ENCODE data around the gene PFKFB4. TPM values are rescaled to one million over a fixed set of nuclear protein-coding genes. Genes with fewer than 3 reads are reported as not detected.
A peak's percentile ranks its signal among the peaks of the same experiment; 100 is the strongest.

The PFKFB4 gene
- total and polyA plus RNA-seq, 2 of the 8 experiments (the other 6 are each of a cell fraction or from before 2014, with no cell fraction given): 10.7 to 20.1 TPM

DNA sequence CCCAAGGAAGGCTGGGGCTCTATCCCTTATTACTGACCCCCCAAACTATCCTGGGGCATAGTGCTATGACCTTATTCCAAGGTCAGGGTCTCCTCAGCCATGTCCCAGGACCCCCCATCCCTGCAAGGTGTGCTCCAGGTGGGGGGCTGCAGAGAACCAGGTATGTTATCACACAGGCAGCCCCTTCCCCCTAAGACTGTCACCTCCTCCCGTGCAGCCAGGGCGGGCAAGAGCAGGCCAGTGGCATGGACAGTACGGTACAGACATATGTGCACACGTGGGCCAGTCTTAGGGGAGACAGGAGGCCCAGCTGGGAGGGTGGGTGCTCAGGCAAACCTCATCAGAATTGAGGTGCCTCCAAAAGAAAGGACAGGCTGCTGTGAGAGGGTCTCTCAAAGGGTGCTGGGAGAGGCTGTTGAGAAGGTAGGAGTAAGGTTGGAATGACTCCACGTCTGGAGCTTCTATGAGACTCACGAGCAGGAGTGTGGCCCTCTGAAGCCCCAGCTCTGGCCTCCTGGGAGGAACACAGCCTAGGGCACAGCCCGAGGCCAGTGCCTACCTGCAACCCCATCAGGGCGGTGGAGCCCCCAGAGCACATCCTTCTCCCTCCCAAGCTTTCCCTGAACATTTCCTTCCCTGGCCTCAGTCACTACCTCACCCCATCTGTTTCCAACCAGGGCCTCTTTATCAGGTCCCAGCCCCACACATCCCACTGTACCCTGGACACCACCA is 40.2 kb upstream of the PFKFB4 start:
- Histone ChIP-seq H3K9me3 (ENCODE audit: insufficient read depth in 2 of 2, low read depth in 1 of 2, low read length in 1 of 2) (no peaks in the 10 kb centered on the region), H2BK20ac (ENCODE audit: low read length) (no peak overlapping the region), H3K56ac (replicated peaks; ENCODE audit: insufficient read length, low read depth, low read length) (no peak overlapping the region), H3K27ac (ENCODE audit: low read depth, low read length) (no peak overlapping the region), H2AFZ (ENCODE audit: low read length) (no peak overlapping the region), H3K18ac (ENCODE audit: extremely low read depth, low read length) (no peak overlapping the region; the same call in 1 of the 2 replicates), H3K14ac (ENCODE audit: insufficient read length) (no peak overlapping the region), H4K91ac (replicated peaks; ENCODE audit: insufficient read length, low read length) (no peak overlapping the region), H2AK5ac (ENCODE audit: low read depth, low read length) (no peak overlapping the region; the same call in 1 of the 2 replicates), H3K4me1 (replicated peaks in 1 of 4; ENCODE audit: control insufficient read depth in 3 of 4, insufficient read depth in 4 of 4, low read length in 3 of 4) (peaks cover 3 to 18% (median 15%) of the 10 kb centered on the region in 4 experiments; a peak in 6 of 7 replicates), H4K5ac (ENCODE audit: insufficient read length, low read depth, low read length) (no peak overlapping the region), H3K36me3 (ENCODE audit: control insufficient read depth in 2 of 4, insufficient read depth in 4 of 4, low read length in 3 of 4) (peaks cover 31 to 36% (median 32%) of the 10 kb centered on the region in 4 experiments), H3K4me3 (ENCODE audit: extremely low read depth in 1 of 4, insufficient read depth in 2 of 4, low read depth in 3 of 4, low read length in 4 of 4) (no peak overlapping the region), H3K23me2 (ENCODE audit: low read depth, low read length) (peaks cover 1% of the 10 kb centered on the region; the same call in 1 of the 2 replicates), H2BK12ac (ENCODE audit: low read depth, low read length) (no peak overlapping the region), H2BK120ac (replicated peaks; ENCODE audit: low read depth, low read length) (no peak overlapping the region), H2BK5ac (ENCODE audit: low read depth, low read length) (0 out of 2 replicates have a peak overlapping the region, but pooled peaks have one; percentile 75), H3K79me1 (ENCODE audit: low read depth, low read length) (no peaks in the 10 kb centered on the region), H3K27me3 (replicated peaks in 1 of 4; ENCODE audit: control insufficient read depth in 3 of 4, extremely low read depth in 1 of 4, insufficient read depth in 3 of 4, low read length in 3 of 4) (peaks cover 0 to 6% (median 0%) of the 10 kb centered on the region in 4 experiments; a peak in 4 of 7 replicates), H4K8ac (ENCODE audit: extremely low read depth, insufficient read depth, low read length) (no peak overlapping the region), H3K4ac (replicated peaks; ENCODE audit: insufficient read length, low read depth, low read length) (no peak overlapping the region), H3K23ac (ENCODE audit: insufficient read length) (no peak overlapping the region), H3K79me2 (ENCODE audit: control insufficient read depth in 1 of 2, insufficient read depth in 2 of 2, low read length in 2 of 2) (no peaks in the 10 kb centered on the region), H2BK15ac (ENCODE audit: low read length) (no peak overlapping the region), H3K4me2 (ENCODE audit: insufficient read depth in 1 of 2, low read depth in 2 of 2, low read length in 2 of 2) (no peak overlapping the region), H3K9ac (replicated peaks in 1 of 4; ENCODE audit: extremely low read depth in 1 of 4, low read depth in 3 of 4, low read length in 3 of 4) (no peak overlapping the region), H4K20me1 (replicated peaks in 1 of 2; ENCODE audit: control insufficient read depth in 1 of 2, insufficient read depth in 2 of 2, low read length in 2 of 2) (peaks cover 0 to 31% of the 10 kb centered on the region in 2 experiments)
- 92% methylated on average over 8 of the region's 8 CpGs; no CpG with 5 or more reads in 1 of the 2 experiments for WGBS, 2 experiments (ENCODE audit: extremely low coverage in 1 of 2, insufficient coverage in 1 of 2, insufficient read length in 1 of 2, insufficient replicate concordance in 2 of 2, low coverage in 1 of 2, low lambda C conversion rate in 2 of 2, missing lambda C conversion rate in 1 of 2)
- TF ChIP-seq, protein P1, sequence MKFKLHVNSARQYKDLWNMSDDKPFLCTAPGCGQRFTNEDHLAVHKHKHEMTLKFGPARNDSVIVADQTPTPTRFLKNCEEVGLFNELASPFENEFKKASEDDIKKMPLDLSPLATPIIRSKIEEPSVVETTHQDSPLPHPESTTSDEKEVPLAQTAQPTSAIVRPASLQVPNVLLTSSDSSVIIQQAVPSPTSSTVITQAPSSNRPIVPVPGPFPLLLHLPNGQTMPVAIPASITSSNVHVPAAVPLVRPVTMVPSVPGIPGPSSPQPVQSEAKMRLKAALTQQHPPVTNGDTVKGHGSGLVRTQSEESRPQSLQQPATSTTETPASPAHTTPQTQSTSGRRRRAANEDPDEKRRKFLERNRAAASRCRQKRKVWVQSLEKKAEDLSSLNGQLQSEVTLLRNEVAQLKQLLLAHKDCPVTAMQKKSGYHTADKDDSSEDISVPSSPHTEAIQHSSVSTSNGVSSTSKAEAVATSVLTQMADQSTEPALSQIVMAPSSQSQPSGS (IDR thresholded peaks at IDR 0.05; ENCODE audit: low read length): 0 out of 2 replicates have a peak, but pooled peaks have one; percentile 21
- peak in 1 of 2 experiments; percentile 56; a peak in 1 of 3 replicates for TF ChIP-seq POLR2A (IDR thresholded peaks at IDR 0.05; ENCODE audit: control extremely low read depth in 1 of 2, low read depth in 2 of 2, low read length in 2 of 2)
- no peak for TF ChIP-seq SUZ12 (IDR thresholded peaks at IDR 0.05; ENCODE audit: low read length)
- TF ChIP-seq RNF2 (IDR thresholded peaks at IDR 0.05; ENCODE audit: borderline replicate concordance, low read depth, low read length, missing control alignments, poor library complexity, severe bottlenecking): no peak
- ChIA-PET POLR2A (ENCODE audit: partially characterized antibody) (interaction anchor here (0.7 to 5.1 kb wide), 26 partner anchors 8 to 426 kb away, joined by 3 to 23 read pairs (median 5); partner anchors contain the start of genes CELSR3, PLXNB1, SLC26A6 and UCN2), CTCF (ENCODE audit: partially characterized antibody) (interaction anchor here (0.6 to 1.5 kb wide), 6 partner anchors 9 to 67 kb away, joined by 3 to 6 read pairs (median 4); partner anchors contain the start of genes CELSR3, SLC26A6 and UQCRC1)
- DNase-seq (ENCODE audit: low read depth in 1 of 2, low spot score in 2 of 2) (no peak), FAIRE-seq (no peak)

Measured in H1 (cell line).